Spleen (tissue), 11 donors: ENCODE data around the gene SOHLH2. TPM values are rescaled to one million over a fixed set of nuclear protein-coding genes. Genes with fewer than 3 reads are reported as not detected.

Source experiments
- DNase-seq: peaks from one replicate; pipeline ENCODE4 v3.0.0-alpha.2; 2020
- H3K27ac ChIP-seq, 8 donors: fragments of 200-600 bp; sonication (generic) in 7 of 8; 1 replicate in 4 of 8; 2 replicates in 4 of 8; pipeline versions ENCODE4 v1.5.0 to v1.8.0; 2016 to 2021; ENCODE audit warnings: inconsistent platforms in 4 of 8, mild to moderate bottlenecking in 4 of 8, moderate library complexity in 1 of 8
- H3K27me3 ChIP-seq, 7 donors: fragments of 200-600 bp; sonication (generic) in 6 of 7; replicated peaks in 1 of 7; 1 replicate in 4 of 7; 2 replicates in 3 of 7; pipeline versions ENCODE4 v1.5.0 to v1.8.0; 2016 to 2021; ENCODE audit warnings: inconsistent platforms in 3 of 7, mild to moderate bottlenecking in 1 of 7
- H3K36me3 ChIP-seq, 6 donors: fragments of 200-600 bp; sonication (generic) in 5 of 6; 1 replicate in 4 of 6; 2 replicates in 2 of 6; pipeline versions ENCODE4 v1.5.0 to v1.8.0; 2016 to 2021; ENCODE audit warnings: inconsistent platforms in 2 of 6
- H3K4me1 ChIP-seq, 6 donors: fragments of 200-600 bp; sonication (generic) in 5 of 6; 1 replicate in 3 of 6; 2 replicates in 3 of 6; pipeline versions ENCODE4 v1.5.0 to v1.8.0; 2016 to 2021; ENCODE audit warnings: inconsistent platforms in 3 of 6
- H3K4me3 ChIP-seq, 8 donors: fragments of 200-600 bp; sonication (generic) in 7 of 8; 1 replicate in 4 of 8; 2 replicates in 4 of 8; pipeline versions ENCODE4 v1.5.0 to v1.8.0; 2016 to 2021; ENCODE audit warnings: inconsistent platforms in 4 of 8, mild to moderate bottlenecking in 4 of 8, moderate library complexity in 2 of 8
- H3K9me3 ChIP-seq, 8 donors: fragments of 200-600 bp; sonication (generic) in 7 of 8; 1 replicate in 4 of 8; 2 replicates in 4 of 8; pipeline versions ENCODE4 v1.5.0 to v1.8.0; 2016 to 2021; ENCODE audit warnings: inconsistent platforms in 4 of 8
- POLR2A ChIP-seq, 3 donors: fragments of 450-650 bp; IDR thresholded peaks; one replicate each; pipeline ENCODE4 v1.5.1; 2017; ENCODE audit warnings: antibody characterized with exemption in 3 of 3, mild to moderate bottlenecking in 1 of 3
- POLR2AphosphoS5 ChIP-seq, 3 donors: sonication (generic); formaldehyde crosslinking; IDR thresholded peaks; one replicate each; pipeline ENCODE4 v1.5.1; 2017; ENCODE audit warnings: antibody characterized with exemption in 3 of 3
- WGBS, 5 donors: extraction: QIAGEN DNeasy Blood & Tissue Kit in 3 of 5; methylation state at CpG; one replicate each; pipeline versions ENCODE4 v1.1.5 to v1.1.7; 2013 to 2018; 5-methylcytosine and 5-hydroxymethylcytosine counted together
- intact Hi-C: fragments of 100-400 bp; cut with DNase I; formaldehyde crosslinking; loops from one replicate; pipeline ENCODE4 v1.15.0; 2023; ENCODE audit warnings: low total_unique reads
- polyA plus RNA-seq, 3 donors: library from polyadenylated mRNA; stranded (reverse); fragments of 200-250 nt; gene quantifications; one replicate each; pipeline ENCODE4 v1.2.1, GENCODE V29; 2013
- total RNA-seq, 7 donors: library from RNA; depleted of rRNA in 3 of 7; stranded (reverse); fragments of >200 nt in 3 of 7; fragmentation: NEBNext Ultra II Directional in 4 of 7; extraction: Animal tissue kit (Norgen Biotek cat#: 25700) in 4 of 7; gene quantifications; one replicate each; pipeline versions ENCODE4 v1.1.0 to v1.2.1, GENCODE V29; 2016 to 2021
- TF ChIP-seq, protein P1 (sequence below), 11 experiments: fragments of 200-600 bp in 7 of 11; fragments of 450-650 bp in 4 of 11; sonication (generic) in 4 of 11; IDR thresholded peaks in 8 of 11; conservative IDR thresholded peaks in 3 of 11; 1 replicate in 7 of 11; 2 replicates in 4 of 11; pipeline versions ENCODE4 v1.4.0 to v1.8.0; 2016 to 2021; ENCODE audit warnings: antibody characterized with exemption in 11 of 11, inconsistent platforms in 4 of 11, mild to moderate bottlenecking in 1 of 11
- donor health status: healthy with polysubstance abuse.
- donor health status: DM: no; HTN: no; CAD: no; lungs with moderate emphysema.
- donor health status: DM: no; HTN: no; CAD: no.
- donor health status: Bipolar disorder and iron deficiency.
- donor health status: healthy.
- donor health status: DM: no; HTN: no; CAD: no.
- donor health status: DM: yes; HTN: yes; CAD: no.

SOHLH2 gene
- total and polyA plus RNA-seq, 10 donors, result 0.06 TPM; not detected in 9

DNA sequence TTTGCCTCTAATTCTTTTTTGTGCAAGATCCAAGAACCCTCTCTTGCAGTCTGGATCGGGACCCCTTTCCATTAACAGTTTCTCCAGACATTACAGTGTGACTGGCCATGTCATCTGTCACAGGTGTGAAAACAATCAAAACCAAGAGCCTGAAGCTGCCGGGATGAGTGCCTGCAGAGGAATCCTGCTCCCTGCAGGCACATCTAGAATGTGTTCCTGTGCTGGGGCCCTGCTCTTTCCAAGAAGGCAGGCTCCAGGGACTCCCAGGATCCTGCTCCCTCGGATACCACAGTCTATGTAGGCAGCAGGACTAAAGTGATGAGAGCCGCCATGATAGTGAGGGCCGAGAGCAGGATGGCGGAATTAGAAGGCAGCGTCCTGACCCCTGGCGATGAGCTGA is 44.5 kb upstream of the SOHLH2 start:
- WGBS, 5 donors, result 84 to 99% (median 86%) methylated on average over 6 to 8 of the region's 8 CpGs
- TF ChIP-seq, protein P1, sequence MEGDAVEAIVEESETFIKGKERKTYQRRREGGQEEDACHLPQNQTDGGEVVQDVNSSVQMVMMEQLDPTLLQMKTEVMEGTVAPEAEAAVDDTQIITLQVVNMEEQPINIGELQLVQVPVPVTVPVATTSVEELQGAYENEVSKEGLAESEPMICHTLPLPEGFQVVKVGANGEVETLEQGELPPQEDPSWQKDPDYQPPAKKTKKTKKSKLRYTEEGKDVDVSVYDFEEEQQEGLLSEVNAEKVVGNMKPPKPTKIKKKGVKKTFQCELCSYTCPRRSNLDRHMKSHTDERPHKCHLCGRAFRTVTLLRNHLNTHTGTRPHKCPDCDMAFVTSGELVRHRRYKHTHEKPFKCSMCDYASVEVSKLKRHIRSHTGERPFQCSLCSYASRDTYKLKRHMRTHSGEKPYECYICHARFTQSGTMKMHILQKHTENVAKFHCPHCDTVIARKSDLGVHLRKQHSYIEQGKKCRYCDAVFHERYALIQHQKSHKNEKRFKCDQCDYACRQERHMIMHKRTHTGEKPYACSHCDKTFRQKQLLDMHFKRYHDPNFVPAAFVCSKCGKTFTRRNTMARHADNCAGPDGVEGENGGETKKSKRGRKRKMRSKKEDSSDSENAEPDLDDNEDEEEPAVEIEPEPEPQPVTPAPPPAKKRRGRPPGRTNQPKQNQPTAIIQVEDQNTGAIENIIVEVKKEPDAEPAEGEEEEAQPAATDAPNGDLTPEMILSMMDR (IDR thresholded peaks at IDR 0.05 in 8 of 11, conservative IDR thresholded peaks at IDR 0.05 in 3 of 11), result no peak
- TF ChIP-seq POLR2A (IDR thresholded peaks at IDR 0.05), result no peak
- TF ChIP-seq POLR2AphosphoS5 (IDR thresholded peaks at IDR 0.05), result no peak
- H3K4me3 ChIP-seq, result no peak overlapping the region
- H3K9me3 ChIP-seq, result peaks cover 0 to 7% (median 0%) of the 10 kb centered on the region in 8 donors
- no peak overlapping the region for H3K27ac ChIP-seq
- H3K27me3 ChIP-seq, result no peaks in the 10 kb centered on the region
- DNase-seq, result no peak
- intact Hi-C loops, result no loop called here
- H3K36me3 ChIP-seq, result no peaks in the 10 kb centered on the region
- no peaks in the 10 kb centered on the region for H3K4me1 ChIP-seq

DNA sequence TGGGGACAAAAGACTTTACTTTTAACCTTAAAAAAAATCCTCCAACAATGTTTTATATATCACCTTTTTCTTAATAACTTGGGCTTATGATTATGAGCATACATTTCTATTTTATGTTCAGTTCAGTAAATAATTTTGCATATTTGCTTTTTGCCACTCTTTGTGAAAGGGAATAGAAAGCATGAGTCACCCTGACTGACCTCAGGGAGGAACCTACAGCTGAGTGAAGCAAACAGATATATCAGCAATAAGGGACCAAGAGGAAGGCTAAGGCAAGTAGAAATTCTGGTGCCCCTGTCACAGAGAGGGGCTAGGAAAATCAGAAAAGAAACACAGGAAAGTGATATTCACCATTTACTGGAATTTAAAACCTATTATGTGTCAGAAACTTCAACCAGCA is 37.2 kb upstream of the SOHLH2 start:
- no peak overlapping the region for H3K4me3 ChIP-seq
- intact Hi-C loops, result no loop called here
- H3K27me3 ChIP-seq, result no peaks in the 10 kb centered on the region
- no peak overlapping the region for H3K27ac ChIP-seq
- no peak for DNase-seq
- no peaks in the 10 kb centered on the region for H3K36me3 ChIP-seq
- no peaks in the 10 kb centered on the region for H3K4me1 ChIP-seq
- TF ChIP-seq POLR2AphosphoS5 (IDR thresholded peaks at IDR 0.05), result no peak
- TF ChIP-seq POLR2A (IDR thresholded peaks at IDR 0.05), result no peak
- TF ChIP-seq, protein P1 (IDR thresholded peaks at IDR 0.05 in 8 of 11, conservative IDR thresholded peaks at IDR 0.05 in 3 of 11), result no peak
- peaks cover 0 to 11% (median 8%) of the 10 kb centered on the region in 8 donors for H3K9me3 ChIP-seq

DNA sequence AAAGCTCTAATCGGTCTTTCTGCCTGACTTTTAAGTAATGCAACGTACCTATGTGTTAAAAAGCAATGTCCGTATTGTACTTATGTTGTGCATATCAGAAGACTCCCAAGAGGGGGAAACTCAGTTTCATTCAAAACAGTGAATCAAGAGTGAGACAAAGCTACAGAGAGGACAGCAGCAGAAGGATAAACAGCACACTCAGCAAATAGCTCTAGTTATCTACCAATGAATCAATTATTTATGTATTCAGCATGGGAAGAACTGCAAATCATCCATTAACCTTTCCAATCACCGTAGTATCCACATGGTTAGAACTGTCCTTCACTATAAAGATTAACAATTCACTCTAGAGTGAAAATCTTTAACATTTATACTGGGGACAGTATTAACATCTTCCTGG is 36.7 kb upstream of the SOHLH2 start:
- Histone ChIP-seq H3K27ac (no peak overlapping the region), H3K27me3 (no peaks in the 10 kb centered on the region), H3K9me3 (peaks cover 0 to 14% (median 9%) of the 10 kb centered on the region in 8 donors), H3K4me3 (no peak overlapping the region), H3K36me3 (no peaks in the 10 kb centered on the region), H3K4me1 (no peaks in the 10 kb centered on the region)
- intact Hi-C loops, result no loop called here
- DNase-seq, result no peak
- TF ChIP-seq, protein P1 (IDR thresholded peaks at IDR 0.05 in 8 of 11, conservative IDR thresholded peaks at IDR 0.05 in 3 of 11), result no peak
- TF ChIP-seq POLR2A (IDR thresholded peaks at IDR 0.05), result no peak
- TF ChIP-seq POLR2AphosphoS5 (IDR thresholded peaks at IDR 0.05), result no peak
- 84 to 93% (median 88%) methylated on average over 4 of the region's 4 CpGs for WGBS, 5 donors

DNA sequence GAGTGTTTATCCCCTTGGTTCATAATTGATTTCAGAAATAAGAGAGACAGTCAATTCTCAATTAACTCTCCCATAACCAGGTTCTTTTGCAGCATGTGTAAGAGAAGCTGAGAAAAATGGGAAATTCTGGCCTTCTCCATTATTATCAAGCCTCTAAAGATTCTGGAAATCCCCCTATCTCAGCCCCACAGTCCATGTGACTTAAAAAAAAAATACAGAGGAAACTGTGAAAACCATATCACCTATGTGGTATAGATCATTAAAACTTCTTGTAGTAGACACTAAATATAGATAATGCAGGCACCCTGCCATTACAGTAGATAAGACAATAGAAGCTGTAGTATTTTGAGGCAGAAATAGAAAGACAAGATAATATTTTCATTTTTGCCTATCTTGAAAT is 34.3 kb upstream of the SOHLH2 start:
- DNase-seq, result no peak
- Histone ChIP-seq H3K36me3 (no peaks in the 10 kb centered on the region), H3K9me3 (peaks cover 0 to 16% (median 9%) of the 10 kb centered on the region in 8 donors), H3K27me3 (no peaks in the 10 kb centered on the region), H3K27ac (no peak overlapping the region), H3K4me1 (no peaks in the 10 kb centered on the region), H3K4me3 (no peak overlapping the region)
- intact Hi-C loops, result no loop called here
- TF ChIP-seq, protein P1 (IDR thresholded peaks at IDR 0.05 in 8 of 11, conservative IDR thresholded peaks at IDR 0.05 in 3 of 11), result no peak
